Measurements from ENCODE around the gene PDGFRA.

The PDGFRA gene

DNA sequence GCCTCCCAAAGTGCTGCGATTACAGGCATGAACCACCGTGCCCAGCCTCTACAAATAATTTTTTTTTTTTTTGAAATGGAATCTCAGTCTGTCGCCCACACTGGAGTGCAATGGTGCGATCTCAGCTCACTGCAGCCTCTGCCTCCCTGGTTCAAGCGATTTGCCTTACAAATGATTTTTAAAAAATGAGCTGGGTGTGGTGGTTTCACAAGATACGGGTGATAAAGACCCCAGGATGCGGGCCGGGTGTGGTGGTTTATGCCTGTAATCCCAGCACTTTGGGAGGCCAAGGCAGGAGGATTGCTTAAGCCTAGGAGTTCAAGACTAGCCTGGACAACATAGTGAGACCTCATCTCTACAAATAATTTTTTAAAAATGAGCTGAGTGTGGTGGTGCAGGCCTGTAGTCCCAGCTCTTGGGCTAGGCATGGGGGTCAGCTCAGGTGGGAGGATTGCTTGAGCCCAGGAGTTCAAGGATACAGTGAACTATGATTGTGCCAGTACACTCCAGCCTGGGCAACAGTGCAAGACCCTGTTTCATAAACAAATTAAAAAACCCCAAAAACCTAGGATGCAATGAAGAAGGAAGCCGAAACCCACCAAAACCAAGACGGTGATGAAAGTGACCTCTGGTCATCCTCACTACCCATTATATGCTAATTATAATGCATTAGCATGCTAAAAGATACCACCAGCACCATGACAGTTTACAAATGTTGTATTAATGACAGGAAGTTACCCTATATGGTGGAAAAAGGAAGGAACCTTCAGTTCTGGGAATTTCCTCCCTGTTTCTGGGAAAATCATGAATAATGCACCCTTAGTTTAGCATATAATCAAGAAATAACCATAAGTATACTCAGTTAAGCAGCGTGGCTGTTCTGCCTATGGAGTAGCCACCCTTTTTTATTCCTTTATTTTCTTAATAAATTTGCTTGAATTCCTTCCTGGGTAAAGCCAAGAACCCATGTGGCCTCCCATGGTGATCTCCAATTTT lies 27.7 kb downstream of the PDGFRA start:
- no peak for DNase-seq

DNA sequence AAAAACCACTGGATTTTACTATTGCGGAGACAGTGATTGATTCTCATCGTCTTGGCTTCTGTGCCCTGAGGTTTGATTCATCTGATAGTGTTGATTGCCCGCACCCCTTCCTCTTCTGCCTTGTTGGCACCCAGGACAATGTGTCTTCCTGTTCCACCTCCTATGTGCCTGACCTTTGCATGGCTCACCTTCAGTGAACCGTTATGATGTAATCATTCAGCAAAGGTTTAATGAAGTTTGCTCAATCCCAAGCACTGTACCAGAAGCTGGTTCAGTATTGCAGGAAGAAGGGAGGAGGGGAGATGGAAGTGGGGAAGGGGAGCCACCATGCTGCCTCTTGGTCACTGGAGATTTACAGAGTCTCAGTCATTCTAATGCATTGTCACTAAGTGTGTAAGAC lies 36.3 kb downstream of the PDGFRA start:
- DNase-seq: no peak

DNA sequence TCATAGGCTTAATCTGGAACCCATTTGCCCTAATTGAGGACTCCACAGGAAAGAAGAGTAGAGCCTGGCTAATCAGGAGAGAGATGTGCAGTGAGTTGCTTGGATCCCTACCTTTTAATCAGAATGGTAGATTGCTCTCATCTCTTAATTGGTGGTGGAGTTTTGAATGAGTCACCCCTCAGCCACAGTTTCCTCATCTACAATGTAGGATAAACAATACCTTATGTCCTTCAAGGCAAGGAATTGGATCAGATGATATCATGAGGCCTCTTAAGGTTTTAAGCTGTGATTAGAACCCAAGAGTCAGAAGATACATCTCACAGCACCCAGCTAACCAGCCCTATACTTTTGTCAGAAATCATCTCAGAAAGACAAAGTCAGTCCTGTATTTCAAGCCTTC lies 39.1 kb downstream of the PDGFRA start:
- no peak for DNase-seq

DNA sequence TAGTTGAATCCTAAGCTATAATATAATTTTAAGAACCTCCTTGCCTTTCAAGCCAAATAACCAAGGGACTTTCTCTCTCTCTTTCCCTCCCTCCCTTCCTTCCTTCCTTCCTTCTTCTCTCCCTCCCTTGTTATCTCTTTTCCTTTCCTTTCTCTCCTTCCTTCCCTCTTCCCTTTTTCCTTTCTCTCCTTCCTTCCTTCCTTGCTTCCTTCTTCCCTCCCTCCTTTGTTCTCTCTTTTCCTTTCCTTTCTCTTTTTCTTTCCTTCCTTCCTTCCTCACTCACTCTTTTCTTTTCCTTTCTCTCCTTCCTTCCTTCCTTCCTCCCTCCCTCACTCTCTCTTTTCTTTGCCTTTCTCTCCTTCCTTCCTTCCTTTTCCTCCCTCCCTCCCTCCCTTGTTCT lies 42.4 kb downstream of the PDGFRA start:
- no peak for DNase-seq

DNA sequence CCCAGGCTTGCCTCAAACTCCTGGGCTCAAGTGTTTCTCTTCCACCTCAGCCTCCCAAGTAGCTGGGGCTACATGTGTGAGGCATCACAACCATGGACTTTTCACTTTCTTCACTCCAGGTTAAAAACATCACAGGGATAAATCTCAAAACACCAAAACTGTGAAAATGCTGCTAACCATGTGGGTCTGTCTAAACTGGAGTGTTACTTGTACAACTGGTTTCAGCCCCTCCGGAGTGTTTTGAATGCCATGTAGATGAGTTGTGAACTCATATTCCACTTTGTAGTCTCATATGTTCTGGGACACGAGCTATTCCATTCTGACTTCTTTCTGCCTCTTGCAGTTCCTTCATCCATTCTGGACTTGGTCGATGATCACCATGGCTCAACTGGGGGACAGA lies 43.0 kb downstream of the PDGFRA start:
- DNase-seq: no peak

DNA sequence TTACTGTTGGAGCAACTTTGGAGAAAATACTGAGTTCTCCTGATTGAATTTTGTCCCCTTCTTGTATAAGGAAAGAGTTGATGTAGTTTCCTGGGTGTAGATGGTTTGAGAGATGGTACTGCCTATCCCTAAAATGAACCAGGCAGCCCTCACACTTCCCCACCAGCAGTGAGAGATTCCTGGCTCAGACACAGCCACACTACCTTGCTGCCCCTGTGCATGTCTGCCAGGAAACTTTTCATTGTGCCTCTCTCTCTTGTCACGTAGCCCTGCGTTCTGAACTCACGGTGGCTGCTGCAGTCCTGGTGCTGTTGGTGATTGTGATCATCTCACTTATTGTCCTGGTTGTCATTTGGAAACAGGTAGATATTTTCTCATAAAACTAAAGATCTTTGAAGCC lies 45.2 kb downstream of the PDGFRA start:
- no peak for DNase-seq

DNA sequence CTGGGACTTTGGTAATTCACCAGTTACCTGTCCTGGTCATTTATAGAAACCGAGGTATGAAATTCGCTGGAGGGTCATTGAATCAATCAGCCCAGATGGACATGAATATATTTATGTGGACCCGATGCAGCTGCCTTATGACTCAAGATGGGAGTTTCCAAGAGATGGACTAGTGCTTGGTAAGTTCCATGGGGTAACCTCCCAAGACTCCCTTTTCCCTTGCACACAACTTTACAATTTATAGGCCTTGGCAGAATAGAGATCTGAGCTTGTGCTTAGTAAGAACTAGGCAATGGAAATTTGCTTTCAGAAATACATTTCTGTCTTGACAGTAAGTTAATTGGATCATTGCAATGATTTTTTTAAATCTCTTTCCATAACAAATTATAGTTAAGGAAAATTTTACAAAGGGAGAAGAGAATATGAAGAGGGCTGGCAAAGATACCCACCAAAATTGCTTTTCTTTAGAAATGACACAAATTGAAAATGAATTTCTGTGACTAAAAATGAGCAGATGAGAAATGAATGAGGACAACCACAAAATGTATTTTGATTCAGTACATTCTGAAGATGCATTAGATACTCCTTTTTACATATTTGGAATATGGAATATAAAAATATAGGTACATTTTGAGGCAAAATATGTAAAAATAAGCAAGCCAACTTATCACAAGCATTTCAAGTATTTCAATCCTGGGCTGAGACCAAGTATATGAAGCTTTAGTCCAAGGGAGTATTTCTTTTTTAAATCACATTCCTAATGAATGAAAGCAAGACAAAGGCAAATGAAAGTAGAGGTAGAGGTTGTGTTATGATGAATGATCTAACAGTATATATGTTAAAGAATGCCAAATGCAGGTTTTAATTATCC lies 45.9 kb downstream of the PDGFRA start:
- DNase-seq: no peak

DNA sequence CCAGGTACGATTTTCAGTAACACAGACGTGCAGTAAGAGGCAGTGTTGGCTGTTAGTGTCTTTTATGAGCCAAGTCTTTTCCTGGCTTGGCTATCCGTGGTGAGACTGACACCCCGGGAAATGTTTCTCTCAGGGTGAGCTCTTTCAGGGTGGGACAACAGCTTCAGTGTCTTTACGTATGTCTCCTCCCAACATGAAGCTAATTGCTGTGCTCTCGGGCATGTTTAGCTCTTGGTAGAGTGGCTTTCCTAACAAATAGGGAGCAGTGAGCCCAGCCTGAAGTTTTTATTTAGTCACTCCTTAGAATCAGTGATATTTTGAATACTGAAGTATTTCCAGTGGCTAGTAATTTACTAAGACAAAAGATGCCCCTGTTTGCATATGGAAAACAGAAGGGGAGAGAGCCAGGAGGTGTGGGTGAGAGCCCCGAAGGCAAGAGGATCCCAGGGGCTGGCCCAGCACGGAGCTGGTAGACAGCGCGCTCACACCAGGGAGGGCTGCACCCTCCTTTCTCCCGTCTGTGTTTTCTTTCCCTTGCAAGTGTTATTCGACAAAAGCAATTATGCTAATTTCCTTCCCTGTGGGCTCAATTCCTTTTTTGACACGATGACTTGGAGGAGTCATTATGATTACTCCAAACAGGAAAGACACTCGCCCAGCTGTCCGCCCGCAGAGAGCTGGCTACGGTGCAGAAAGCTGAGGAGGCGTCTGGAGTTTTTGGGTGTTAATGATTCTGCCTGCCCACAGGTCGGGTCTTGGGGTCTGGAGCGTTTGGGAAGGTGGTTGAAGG lies 47.7 kb downstream of the PDGFRA start:
- DNase-seq: no peak

DNA sequence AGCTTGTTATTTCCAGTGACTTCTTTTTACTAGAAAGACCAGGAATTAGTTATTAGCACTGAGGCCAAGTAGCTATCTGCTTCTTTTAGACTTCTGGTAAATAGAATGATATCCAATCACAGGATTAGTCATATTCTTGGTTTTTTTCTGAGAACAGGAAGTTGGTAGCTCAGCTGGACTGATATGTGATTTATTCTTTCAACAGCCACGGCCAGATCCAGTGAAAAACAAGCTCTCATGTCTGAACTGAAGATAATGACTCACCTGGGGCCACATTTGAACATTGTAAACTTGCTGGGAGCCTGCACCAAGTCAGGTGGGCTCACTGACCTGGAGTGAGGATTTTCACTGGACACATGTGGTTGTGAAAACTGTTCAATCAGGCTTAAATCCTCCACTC lies 48.6 kb downstream of the PDGFRA start:
- DNase-seq: no peak

DNA sequence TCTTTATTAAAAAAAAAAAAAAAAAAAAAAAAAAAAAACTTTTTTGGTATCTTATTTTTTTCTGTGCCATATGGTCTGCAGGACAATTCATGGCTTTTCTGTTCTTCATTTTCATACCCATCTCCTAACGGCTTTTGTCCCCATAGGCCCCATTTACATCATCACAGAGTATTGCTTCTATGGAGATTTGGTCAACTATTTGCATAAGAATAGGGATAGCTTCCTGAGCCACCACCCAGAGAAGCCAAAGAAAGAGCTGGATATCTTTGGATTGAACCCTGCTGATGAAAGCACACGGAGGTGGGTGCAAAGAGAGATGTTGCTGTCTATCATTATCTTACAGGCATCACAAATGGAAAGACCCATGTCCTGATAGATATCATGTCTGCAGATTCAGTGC lies 49.1 kb downstream of the PDGFRA start:
- no peak for DNase-seq

DNA sequence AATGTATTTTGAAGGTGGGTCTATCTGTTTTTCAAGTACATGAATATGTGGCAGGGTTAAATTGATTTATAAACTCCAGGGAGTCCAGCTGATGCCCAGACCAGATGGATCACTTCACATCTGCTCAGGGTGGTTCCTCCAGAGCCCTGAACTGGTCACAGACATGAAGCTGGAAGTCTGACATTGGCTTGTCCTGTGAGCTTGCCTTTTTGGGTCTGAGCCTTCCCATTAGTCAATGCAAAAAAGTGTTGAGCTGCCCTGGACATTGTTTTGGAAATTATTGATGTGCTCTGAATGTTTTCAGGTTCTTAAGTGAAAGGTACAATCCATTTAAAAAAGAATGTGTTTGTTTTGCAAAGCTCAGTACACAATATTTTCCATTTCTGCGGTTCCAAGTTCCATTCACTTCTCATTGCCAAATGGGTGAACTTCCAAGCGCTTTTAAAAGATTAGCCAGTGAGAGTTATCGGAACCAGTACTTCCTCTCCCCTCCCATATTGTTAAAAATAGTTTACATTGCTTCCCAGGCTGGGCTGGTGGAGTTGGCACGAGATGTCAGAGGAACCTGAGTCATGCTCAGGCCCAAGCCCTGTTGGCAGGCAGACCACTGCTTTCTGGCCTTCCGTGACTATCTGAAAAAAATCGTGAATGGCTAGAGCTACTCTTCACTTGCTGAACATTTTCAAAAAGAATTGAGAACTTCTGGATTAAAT lies 52.1 kb downstream of the PDGFRA start:
- DNase-seq: no peak

DNA sequence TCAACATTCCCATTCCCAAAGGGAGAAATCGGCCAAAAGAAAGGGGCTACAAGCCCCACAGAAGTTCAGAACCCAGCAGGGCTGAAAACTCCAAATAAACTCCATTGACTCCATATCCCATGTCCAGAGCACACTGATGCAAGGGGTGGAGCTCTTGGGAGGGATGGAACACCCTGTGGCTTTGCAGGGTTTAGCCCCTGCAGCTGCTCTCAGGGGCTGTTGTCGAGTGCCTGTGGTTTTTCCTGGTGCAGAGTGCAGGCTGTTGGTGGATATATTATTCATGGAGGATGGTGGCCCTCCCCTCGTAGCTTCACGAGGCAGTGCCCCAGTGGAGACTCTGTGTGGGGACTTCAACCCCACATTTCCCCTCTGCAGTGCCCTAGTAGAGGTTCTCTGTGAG lies 53.7 kb downstream of the PDGFRA start:
- DNase-seq: no peak

DNA sequence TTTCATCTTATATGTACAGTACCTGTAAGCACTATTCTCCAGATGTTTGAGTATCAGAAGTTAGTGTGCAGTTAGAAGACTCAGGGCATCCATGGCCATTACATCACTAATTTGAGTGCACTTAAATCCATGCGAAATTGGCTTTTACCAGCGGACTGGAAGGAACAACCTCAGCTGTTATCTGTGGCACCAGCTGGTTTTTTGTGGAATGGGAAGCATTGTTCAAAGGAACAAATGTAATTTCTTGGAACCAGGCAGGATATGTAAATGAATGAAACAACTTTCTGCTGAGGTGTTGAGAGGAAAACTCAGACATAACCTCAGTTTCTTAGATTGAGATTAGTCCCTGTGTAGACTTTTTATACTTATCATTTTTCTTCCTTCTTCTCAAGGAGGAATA lies 60.2 kb downstream of the PDGFRA start:
- no peak for DNase-seq

DNA sequence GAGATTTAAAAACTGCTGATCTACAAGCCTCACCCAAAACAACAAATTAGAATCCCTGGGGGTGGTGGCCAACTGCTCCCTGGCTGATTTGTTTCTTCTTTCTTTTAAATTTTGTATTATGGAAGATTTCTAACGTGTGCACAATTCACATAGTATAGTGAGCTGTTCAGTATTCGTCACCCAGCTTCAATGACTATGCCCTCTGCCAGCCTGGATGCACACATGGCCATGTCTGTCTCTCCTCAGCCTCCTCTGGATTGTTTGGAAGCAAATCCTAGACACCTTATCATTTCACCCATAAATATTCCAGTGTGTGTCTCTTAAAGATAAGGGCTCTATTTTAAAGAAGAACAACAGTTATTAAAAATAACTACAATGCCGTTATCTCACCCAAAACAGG lies 61.9 kb downstream of the PDGFRA start:
- no peak for DNase-seq

DNA sequence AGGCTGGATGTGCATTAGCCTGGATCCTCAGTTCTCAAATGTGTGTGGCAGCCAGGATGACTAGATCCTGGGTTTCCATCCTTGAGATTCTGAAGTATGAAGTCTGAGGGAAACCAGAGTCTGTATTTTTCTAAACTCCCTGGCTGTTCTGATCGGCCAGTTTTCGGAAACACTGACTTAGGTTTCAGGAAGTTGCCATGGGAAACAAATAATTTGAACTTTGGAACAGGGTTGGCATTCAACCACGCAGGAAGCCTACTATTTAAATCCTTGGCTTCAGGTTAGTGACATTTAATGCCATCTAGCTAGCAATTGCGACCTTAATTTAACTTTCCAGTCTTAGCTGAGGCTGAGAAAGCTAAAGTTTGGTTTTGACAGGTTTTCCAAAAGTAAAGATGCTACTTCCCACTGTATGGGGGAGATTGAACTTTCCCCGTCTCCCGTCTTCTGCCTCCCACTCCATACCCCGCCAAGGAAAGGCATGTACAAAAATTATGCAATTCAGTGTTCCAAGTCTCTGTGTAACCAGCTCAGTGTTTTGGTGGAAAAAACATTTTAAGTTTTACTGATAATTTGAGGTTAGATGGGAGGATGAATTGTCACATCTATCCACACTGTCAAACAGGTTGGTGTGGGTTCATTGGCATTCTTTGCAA lies 67.6 kb downstream of the PDGFRA start:
- no peak for DNase-seq

DNA sequence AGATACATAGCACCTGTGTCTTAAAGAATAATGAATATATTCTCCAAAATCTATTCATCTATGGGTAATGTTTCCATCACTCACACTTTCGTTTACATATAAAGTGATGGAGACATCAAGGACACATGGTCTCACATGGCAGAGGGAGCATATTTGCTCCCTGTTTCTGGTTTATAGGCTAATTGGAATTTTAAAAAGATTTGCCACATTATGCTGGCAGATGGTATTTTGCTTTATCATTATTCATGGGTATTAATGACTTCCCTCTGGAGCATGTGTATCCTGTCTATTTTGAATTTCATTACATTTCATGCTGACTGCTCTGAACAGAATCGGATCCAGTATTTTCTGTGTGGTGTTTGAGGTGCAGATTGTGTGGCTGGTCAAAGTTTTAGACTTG lies 79.0 kb downstream of the PDGFRA start:
- no peak for DNase-seq

DNA sequence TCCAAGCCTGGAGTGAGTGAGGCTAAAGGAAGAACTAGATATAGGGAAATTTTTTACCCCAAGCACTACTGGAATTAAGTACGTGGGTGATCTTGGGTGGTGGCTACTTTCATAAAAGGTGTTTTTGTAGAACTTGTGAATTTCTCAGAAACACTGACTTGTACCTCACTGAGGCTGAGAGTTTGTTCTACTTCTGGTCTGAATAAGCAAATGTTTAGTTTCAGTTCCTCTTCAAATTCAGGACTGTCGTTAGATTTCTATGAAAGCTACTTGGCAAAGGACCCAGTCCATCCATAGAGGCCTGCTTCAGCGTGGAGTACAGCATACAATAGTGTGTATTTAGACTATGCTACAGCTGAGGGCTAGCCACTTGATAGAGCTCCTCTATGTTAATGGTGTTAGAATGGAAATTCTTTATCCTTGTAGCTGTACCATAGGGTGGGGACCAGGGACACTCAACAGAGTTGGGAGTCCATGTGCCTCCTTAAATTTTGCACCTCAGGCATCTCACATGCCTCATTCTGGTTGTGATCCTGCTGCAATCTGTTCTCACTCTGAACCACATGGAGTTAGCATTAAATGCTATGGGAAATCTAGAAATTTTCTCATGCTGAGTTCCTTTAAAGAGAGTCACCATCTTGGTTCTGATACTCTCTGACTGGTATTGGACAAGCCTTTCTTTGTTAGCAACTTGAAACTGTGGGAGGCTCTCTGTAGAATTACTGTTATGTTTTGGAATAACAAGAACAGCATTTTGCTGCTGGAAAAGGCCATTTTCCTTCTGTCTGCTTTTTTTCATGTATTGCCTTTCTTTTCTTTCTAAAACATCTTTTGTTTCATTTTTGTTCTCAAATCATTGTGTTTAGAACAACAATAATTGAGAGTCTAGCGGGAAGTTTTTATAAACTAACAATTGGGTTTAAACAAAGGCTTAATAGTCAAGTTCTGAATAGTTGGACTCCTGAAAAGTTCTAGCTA lies 86.8 kb downstream of the PDGFRA start:
- DNase-seq: peak in 1 of 2 donors; percentile 5

DNA sequence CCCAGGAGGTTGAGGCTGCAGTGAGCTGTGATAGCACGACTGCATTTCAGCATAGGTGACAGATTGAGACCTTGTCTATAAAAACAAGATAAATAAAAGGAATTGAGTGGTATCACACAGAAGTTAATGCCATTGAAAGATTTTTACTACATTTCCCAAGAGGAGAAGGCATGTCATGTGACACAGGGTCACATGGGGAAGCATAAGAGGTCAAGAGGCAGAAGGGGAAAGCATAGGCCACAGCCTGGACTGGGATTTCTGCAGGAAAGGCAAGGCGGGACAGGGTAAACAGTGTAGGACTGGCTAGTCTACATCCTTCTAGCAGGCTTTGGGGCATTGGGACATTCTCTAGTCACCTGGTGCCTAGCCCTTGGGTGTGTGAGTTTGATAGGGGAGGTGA lies 88.6 kb downstream of the PDGFRA start:
- no peak for DNase-seq

DNA sequence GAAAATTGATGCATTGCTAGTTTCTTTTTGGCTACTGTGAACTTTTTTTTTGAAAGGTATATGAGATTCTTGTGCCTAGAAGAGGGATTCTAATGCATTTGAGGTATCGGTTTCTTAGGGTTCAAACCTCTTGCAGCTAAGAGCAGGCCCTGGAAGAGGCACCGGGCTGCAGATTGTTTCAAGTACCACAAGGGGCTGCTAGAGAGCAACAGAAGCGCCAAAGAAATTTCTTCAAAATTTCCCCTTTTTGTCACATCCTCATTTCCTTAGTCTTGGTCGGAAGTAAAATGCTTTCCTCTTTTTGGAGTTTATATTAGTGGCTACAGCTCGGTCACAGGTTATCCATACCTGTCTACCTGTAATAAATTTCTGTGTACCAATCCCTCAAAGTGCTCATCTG lies 89.8 kb downstream of the PDGFRA start:
- DNase-seq: peak; percentile 19 to 27
